ENCODE data around the gene NCOA7. TPM values are rescaled to one million over a fixed set of nuclear protein-coding genes. Genes with fewer than 3 reads are reported as not detected.

NCOA7 gene
- total RNA-seq, 1 experiment from 2014 or later = 9.4 TPM

- H3K56ac ChIP-seq (ENCODE audit: insufficient read length, low read depth, low read length) = no peak overlapping the region
- H4K8ac ChIP-seq (replicated peaks; ENCODE audit: insufficient read length, low read depth, low read length) = no peak overlapping the region
- Mint-ChIP-seq H3K27ac (no peak overlapping the region), H3K27me3 (ENCODE audit: low read depth) (peaks cover 4% of the 10 kb centered on the region; the same call in 1 of the 2 replicates), H3K9me3 (no peaks in the 10 kb centered on the region), H3K4me1 (peaks cover 20 to 28% of the 10 kb centered on the region in 2 experiments), H3K36me3 (ENCODE audit: insufficient read depth in 1 of 3, low read depth in 3 of 3) (no peaks in the 10 kb centered on the region; a peak in 1 of 7 replicates), H3K4me3 (no peak overlapping the region)
- no peak overlapping the region for H2BK120ac ChIP-seq (ENCODE audit: low read depth, low read length, poor library complexity, severe bottlenecking)
- no peak overlapping the region for H2AFZ ChIP-seq (ENCODE audit: low read length)
- no CpG with 5 or more reads among the region's 2 CpGs for WGBS (ENCODE audit: extremely low coverage, insufficient read length, low lambda C conversion rate)
- no peak overlapping the region for H3K9ac ChIP-seq (ENCODE audit: extremely low read depth, insufficient read length, low read length)
- no peak overlapping the region for H3K23ac ChIP-seq (ENCODE audit: insufficient read length, low read depth, low read length)
- no peak for DNase-seq
- H3K79me1 ChIP-seq (ENCODE audit: insufficient read depth, low read depth, low read length, poor library complexity, severe bottlenecking) = no peaks in the 10 kb centered on the region
- H4K91ac ChIP-seq (ENCODE audit: insufficient read length, low read depth, low read length) = no peak overlapping the region
- H3K27me3 ChIP-seq (ENCODE audit: insufficient read depth, low read length) = no peaks in the 10 kb centered on the region
- H4K5ac ChIP-seq (ENCODE audit: insufficient read length, low read depth, low read length) = no peak overlapping the region
- peaks cover 4% of the 10 kb centered on the region for H3K23me2 ChIP-seq (ENCODE audit: insufficient read length, low read depth, low read length, poor library complexity, severe bottlenecking)
- no peak overlapping the region for H3K27ac ChIP-seq (ENCODE audit: insufficient read length, low read depth, low read length)
- no peak overlapping the region for H3K4me2 ChIP-seq (ENCODE audit: insufficient read depth, insufficient read length, low read length)
- H2BK5ac ChIP-seq (ENCODE audit: insufficient read length, low read length) = no peak overlapping the region
- H2BK15ac ChIP-seq (ENCODE audit: low read depth, low read length) = no peak overlapping the region
- H3K79me2 ChIP-seq (ENCODE audit: insufficient read depth, low read length) = no peaks in the 10 kb centered on the region
- peaks cover 3% of the 10 kb centered on the region; the same call in 1 of the 2 replicates for H3K4me1 ChIP-seq (ENCODE audit: insufficient read depth, low read length)
- H4K20me1 ChIP-seq (ENCODE audit: control insufficient read depth, insufficient read depth, insufficient read length) = no peaks in the 10 kb centered on the region
- no peak overlapping the region for H3T11ph ChIP-seq (ENCODE audit: low read length)
- no peak overlapping the region for H2AK5ac ChIP-seq (ENCODE audit: insufficient read length, low read length)
- no peak for TF ChIP-seq CTCF (conservative IDR thresholded peaks at IDR 0.05)
- no peak overlapping the region for H2BK12ac ChIP-seq (ENCODE audit: insufficient read length, low read depth, low read length)
- H2BK20ac ChIP-seq (ENCODE audit: low read depth, low read length, poor library complexity, severe bottlenecking) = no peak overlapping the region
- no peak overlapping the region for H3K4ac ChIP-seq (ENCODE audit: low read depth, low read length)
- H3K14ac ChIP-seq (ENCODE audit: insufficient read depth, low read length) = no peak overlapping the region
- H3K9me3 ChIP-seq (ENCODE audit: control insufficient read depth, low read depth, low read length) = no peaks in the 10 kb centered on the region
- H3K18ac ChIP-seq (ENCODE audit: insufficient read length, low read depth, low read length) = no peak overlapping the region
Observed at GRCh38 chr6:125793280-125793679, 2.5 kb downstream of the NCOA7 start.
